ENCODE measurements around the gene ALG9.

Gene ALG9

DNA sequence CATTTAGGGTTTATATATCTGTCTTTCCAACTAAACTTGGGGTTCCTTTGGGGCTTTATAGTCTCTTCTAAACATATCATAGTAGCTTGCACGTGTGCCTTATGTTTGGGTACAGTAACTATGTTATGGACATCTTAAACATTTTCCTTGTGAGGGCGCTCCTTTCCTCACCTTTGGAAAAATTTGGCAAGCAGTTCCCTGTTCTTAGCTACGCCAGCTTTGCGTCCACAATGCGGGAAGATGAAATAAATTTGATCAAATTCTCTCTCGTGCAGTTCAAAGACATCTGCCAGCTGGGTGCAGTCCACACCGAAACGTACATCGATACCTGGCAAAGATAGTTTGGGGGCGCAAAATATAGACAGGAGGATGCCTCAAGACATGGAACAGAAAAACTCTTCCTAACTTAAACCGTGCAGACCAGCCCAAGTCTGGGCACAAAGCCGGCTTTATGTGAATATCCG, 7.0 kb upstream of the ALG9 start:
- TF ChIP-seq RAD21 (IDR thresholded peaks at IDR 0.05; ENCODE audit: low read depth) = peak; percentile 40
- TF ChIP-seq, protein P1, sequence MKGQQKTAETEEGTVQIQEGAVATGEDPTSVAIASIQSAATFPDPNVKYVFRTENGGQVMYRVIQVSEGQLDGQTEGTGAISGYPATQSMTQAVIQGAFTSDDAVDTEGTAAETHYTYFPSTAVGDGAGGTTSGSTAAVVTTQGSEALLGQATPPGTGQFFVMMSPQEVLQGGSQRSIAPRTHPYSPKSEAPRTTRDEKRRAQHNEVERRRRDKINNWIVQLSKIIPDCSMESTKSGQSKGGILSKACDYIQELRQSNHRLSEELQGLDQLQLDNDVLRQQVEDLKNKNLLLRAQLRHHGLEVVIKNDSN (IDR thresholded peaks at IDR 0.05) = no peak

DNA sequence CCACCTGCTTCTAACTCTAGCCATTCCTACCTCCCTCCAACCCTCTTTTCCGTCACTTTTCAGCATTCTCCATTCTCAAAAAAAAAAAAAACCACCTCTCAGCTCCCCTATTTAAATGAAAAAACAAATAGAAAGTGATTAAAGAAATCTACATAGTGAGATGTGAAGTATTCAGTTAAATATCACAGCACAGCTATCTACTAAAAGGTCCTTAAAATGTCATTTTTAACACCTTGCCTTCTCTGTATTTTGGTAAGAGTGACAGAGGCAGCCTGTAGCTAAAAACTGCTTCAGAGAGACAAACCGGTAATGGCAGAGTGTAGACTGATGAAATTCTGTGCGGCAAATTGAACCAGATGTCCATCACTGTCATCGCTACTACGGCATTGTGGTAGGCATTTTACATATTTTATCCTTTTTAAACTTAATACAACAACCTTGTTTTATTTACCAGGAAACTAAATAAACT, 346 bp upstream of the ALG9 start:
- no peak for TF ChIP-seq YY1 (IDR thresholded peaks at IDR 0.05; ENCODE audit: low read depth)
- no peak for TF ChIP-seq NFIC (IDR thresholded peaks at IDR 0.05)

DNA sequence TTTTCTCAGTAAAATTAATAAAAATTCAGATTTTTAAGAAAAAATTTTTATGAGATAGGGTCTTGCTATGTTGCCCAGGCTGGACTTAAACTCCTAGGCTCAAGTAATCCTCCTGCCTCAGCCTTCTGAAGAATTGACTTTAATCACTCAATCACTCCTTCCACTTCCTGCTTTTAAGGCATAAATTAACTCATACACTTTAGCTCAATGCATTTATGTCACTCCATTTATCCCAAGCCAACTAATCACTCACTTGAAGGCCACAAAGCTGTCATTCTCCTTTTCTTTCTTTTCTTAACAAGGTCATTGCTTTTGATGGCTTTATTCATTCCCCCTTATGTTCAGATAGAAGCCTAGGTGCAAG, 877 bp downstream of the ALG9 start:
- no peak for TF ChIP-seq EP300 (IDR thresholded peaks at IDR 0.05; ENCODE audit: borderline replicate concordance)

DNA sequence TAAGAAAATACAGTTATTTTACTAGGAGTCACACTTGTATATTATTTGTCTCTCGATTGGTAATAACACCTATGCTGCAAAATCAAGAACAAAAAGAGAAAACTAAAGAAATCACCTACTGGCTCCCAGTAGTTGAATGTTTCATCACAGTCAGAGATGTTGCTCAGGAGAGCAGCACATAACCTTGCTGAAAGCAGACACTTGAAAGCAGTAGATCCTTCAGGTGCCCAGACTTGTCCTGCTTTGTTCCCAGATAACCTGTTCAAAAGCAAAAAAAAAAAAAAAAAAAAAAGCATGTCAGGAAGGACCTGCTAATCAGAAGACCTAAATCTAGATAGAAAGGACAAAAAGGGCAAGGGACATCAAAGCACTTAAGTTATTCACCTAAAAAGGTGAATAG, 1.3 kb downstream of the ALG9 start:
- no peak for TF ChIP-seq ZBTB7A (IDR thresholded peaks at IDR 0.05; ENCODE audit: low read depth)

DNA sequence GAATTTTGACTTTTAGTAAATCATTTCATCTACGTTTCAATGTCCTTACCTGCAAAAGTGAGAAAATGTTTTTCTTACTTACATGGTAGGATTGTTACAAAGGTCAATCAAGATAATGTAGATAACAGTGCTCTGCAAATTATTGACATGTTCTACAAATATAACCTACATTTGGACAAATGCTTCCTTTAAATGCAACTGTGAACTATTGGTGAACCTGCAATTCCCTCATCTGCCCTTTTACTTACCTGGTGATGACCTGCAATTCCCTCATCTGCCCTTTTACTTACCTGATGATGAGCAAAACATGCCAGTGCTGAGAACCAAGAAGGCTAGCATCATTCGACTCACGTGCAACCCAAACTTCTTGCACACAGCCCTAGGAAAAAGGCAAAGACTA, 11.1 kb downstream of the ALG9 start:
- TF ChIP-seq EP300 (IDR thresholded peaks at IDR 0.05; ENCODE audit: borderline replicate concordance) (no peak), YY1 (IDR thresholded peaks at IDR 0.05; ENCODE audit: low read depth) (no peak), TAF1 (IDR thresholded peaks at IDR 0.05; ENCODE audit: low read depth) (no peak), EGR1 (IDR thresholded peaks at IDR 0.05) (no peak), ZBTB7A (IDR thresholded peaks at IDR 0.05; ENCODE audit: low read depth) (no peak), FOXM1 (IDR thresholded peaks at IDR 0.05; ENCODE audit: borderline replicate concordance, low read depth) (no peak), NFIC (IDR thresholded peaks at IDR 0.05) (no peak), CREB1 (IDR thresholded peaks at IDR 0.05; ENCODE audit: low read depth) (no peak), CEBPB (IDR thresholded peaks at IDR 0.05) (no peak), RAD21 (IDR thresholded peaks at IDR 0.05; ENCODE audit: low read depth) (no peak), TCF12 (IDR thresholded peaks at IDR 0.05; ENCODE audit: low read depth) (no peak), TEAD4 (IDR thresholded peaks at IDR 0.05) (no peak)
- TF ChIP-seq, protein P2, sequence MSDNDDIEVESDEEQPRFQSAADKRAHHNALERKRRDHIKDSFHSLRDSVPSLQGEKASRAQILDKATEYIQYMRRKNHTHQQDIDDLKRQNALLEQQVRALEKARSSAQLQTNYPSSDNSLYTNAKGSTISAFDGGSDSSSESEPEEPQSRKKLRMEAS (IDR thresholded peaks at IDR 0.05) = no peak
- TF ChIP-seq, protein P1 (IDR thresholded peaks at IDR 0.05) = no peak
- TF ChIP-seq, protein P3, sequence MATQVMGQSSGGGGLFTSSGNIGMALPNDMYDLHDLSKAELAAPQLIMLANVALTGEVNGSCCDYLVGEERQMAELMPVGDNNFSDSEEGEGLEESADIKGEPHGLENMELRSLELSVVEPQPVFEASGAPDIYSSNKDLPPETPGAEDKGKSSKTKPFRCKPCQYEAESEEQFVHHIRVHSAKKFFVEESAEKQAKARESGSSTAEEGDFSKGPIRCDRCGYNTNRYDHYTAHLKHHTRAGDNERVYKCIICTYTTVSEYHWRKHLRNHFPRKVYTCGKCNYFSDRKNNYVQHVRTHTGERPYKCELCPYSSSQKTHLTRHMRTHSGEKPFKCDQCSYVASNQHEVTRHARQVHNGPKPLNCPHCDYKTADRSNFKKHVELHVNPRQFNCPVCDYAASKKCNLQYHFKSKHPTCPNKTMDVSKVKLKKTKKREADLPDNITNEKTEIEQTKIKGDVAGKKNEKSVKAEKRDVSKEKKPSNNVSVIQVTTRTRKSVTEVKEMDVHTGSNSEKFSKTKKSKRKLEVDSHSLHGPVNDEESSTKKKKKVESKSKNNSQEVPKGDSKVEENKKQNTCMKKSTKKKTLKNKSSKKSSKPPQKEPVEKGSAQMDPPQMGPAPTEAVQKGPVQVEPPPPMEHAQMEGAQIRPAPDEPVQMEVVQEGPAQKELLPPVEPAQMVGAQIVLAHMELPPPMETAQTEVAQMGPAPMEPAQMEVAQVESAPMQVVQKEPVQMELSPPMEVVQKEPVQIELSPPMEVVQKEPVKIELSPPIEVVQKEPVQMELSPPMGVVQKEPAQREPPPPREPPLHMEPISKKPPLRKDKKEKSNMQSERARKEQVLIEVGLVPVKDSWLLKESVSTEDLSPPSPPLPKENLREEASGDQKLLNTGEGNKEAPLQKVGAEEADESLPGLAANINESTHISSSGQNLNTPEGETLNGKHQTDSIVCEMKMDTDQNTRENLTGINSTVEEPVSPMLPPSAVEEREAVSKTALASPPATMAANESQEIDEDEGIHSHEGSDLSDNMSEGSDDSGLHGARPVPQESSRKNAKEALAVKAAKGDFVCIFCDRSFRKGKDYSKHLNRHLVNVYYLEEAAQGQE (IDR thresholded peaks at IDR 0.05; ENCODE audit: low read depth) = no peak

DNA sequence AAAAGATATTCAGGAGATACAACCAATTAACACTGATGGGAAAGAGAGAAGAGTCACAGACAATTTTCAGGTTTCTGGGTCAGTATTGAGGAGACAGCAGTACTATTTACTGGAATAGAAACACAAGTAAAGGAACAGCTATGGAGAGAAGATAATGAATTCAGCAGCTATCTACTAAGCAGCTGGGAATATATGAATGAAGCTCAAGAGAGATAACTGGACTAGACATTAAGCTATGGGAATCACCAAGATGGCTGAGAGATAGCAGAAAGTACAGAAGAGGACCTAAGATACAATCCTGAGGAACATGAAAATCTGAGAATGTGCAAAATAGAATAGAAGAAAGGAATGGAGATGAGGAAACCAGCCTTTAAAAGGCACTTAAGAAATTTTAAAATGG, 15.9 kb downstream of the ALG9 start:
- TF ChIP-seq YY1 (IDR thresholded peaks at IDR 0.05; ENCODE audit: low read depth) = no peak
- TF ChIP-seq CEBPB (IDR thresholded peaks at IDR 0.05) = no peak
- TF ChIP-seq FOXM1 (IDR thresholded peaks at IDR 0.05; ENCODE audit: borderline replicate concordance, low read depth) = no peak
- no peak for TF ChIP-seq TEAD4 (IDR thresholded peaks at IDR 0.05)
- TF ChIP-seq, protein P1 (IDR thresholded peaks at IDR 0.05) = no peak
- no peak for TF ChIP-seq NFIC (IDR thresholded peaks at IDR 0.05)
- no peak for TF ChIP-seq ZBTB7A (IDR thresholded peaks at IDR 0.05; ENCODE audit: low read depth)
- no peak for TF ChIP-seq TCF12 (IDR thresholded peaks at IDR 0.05; ENCODE audit: low read depth)
- no peak for TF ChIP-seq EGR1 (IDR thresholded peaks at IDR 0.05)
- TF ChIP-seq RAD21 (IDR thresholded peaks at IDR 0.05; ENCODE audit: low read depth) = no peak
- TF ChIP-seq CREB1 (IDR thresholded peaks at IDR 0.05; ENCODE audit: low read depth) = no peak
- TF ChIP-seq EP300 (IDR thresholded peaks at IDR 0.05; ENCODE audit: borderline replicate concordance) = no peak
- TF ChIP-seq, protein P2 (IDR thresholded peaks at IDR 0.05) = no peak
- TF ChIP-seq, protein P3 (IDR thresholded peaks at IDR 0.05; ENCODE audit: low read depth) = no peak
- TF ChIP-seq TAF1 (IDR thresholded peaks at IDR 0.05; ENCODE audit: low read depth) = no peak

DNA sequence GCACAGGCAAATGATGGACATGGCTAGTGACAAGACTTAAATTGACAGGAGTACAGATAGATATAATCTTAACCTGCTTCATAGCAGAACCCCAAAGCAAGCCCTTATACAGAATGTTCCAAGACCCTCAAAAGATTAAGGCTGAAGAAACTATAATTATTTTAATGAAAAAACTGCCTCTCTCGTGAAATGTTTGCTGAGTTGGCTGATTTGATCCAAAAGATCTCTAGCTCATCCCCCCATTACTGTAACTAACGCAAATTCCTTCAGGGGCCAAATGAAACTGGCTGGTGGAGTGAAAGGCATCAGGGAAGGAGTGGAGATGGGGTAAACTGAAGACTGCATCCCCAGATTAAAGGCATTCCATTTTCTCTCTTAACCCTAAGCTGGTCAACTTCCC, 19.3 kb downstream of the ALG9 start:
- TF ChIP-seq EP300 (IDR thresholded peaks at IDR 0.05; ENCODE audit: borderline replicate concordance) = no peak
- TF ChIP-seq, protein P1 (IDR thresholded peaks at IDR 0.05) = no peak
- TF ChIP-seq, protein P3 (IDR thresholded peaks at IDR 0.05; ENCODE audit: low read depth) = no peak
- no peak for TF ChIP-seq ZBTB7A (IDR thresholded peaks at IDR 0.05; ENCODE audit: low read depth)
- no peak for TF ChIP-seq CEBPB (IDR thresholded peaks at IDR 0.05)
- TF ChIP-seq TEAD4 (IDR thresholded peaks at IDR 0.05) = no peak
- TF ChIP-seq, protein P2 (IDR thresholded peaks at IDR 0.05) = no peak
- TF ChIP-seq TCF12 (IDR thresholded peaks at IDR 0.05; ENCODE audit: low read depth) = no peak
- TF ChIP-seq NFIC (IDR thresholded peaks at IDR 0.05) = no peak
- no peak for TF ChIP-seq FOXM1 (IDR thresholded peaks at IDR 0.05; ENCODE audit: borderline replicate concordance, low read depth)
- TF ChIP-seq EGR1 (IDR thresholded peaks at IDR 0.05) = no peak
- TF ChIP-seq RAD21 (IDR thresholded peaks at IDR 0.05; ENCODE audit: low read depth) = no peak
- no peak for TF ChIP-seq TAF1 (IDR thresholded peaks at IDR 0.05; ENCODE audit: low read depth)
- no peak for TF ChIP-seq CREB1 (IDR thresholded peaks at IDR 0.05; ENCODE audit: low read depth)
- no peak for TF ChIP-seq YY1 (IDR thresholded peaks at IDR 0.05; ENCODE audit: low read depth)

Data from Ishikawa (cell line).